ENCODE results near the gene HSPBAP1.

DNA sequence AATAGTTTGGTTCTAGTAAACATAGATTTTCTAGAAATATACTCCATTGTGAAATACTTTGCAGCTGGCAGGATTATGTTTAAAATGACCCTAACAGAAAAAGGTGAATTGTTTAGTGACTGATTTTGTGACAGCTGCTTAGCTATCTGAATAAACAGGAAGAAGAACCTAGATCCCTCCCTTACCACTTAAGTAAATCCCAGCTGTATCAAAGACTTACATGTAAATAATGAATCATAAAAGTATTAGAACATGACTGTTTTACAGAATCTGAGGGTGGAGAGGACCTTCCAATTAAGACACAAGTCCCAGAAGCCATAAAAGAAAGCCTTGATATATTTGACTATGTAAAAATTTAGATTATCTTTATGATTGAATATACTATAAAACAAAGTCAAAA is 17.1 kb upstream of the HSPBAP1 start:
- no peak for TF ChIP-seq ETV6 (IDR thresholded peaks at IDR 0.05; ENCODE audit: borderline replicate concordance in 1 of 2, low read depth in 2 of 2, low read length in 1 of 2)
- no peak for TF ChIP-seq ETV6 (CRISPR knock-in tag; IDR thresholded peaks at IDR 0.05; ENCODE audit: borderline replicate concordance)
- no peak for TF ChIP-seq FOXM1 (IDR thresholded peaks at IDR 0.05; ENCODE audit: low read depth)
- no peak for TF ChIP-seq FOXM1 (CRISPR knock-in tag; IDR thresholded peaks at IDR 0.05; ENCODE audit: low read depth)
- no peak for TF ChIP-seq SIX5 (IDR thresholded peaks at IDR 0.05; ENCODE audit: borderline replicate concordance in 1 of 2, insufficient read depth in 1 of 2, low read depth in 1 of 2, low read length in 2 of 2)
- TF ChIP-seq POLR2A (conservative IDR thresholded peaks at IDR 0.05), result no peak
- TF ChIP-seq SMARCA5 (IDR thresholded peaks at IDR 0.05), result no peak
- TF ChIP-seq, protein P1, sequence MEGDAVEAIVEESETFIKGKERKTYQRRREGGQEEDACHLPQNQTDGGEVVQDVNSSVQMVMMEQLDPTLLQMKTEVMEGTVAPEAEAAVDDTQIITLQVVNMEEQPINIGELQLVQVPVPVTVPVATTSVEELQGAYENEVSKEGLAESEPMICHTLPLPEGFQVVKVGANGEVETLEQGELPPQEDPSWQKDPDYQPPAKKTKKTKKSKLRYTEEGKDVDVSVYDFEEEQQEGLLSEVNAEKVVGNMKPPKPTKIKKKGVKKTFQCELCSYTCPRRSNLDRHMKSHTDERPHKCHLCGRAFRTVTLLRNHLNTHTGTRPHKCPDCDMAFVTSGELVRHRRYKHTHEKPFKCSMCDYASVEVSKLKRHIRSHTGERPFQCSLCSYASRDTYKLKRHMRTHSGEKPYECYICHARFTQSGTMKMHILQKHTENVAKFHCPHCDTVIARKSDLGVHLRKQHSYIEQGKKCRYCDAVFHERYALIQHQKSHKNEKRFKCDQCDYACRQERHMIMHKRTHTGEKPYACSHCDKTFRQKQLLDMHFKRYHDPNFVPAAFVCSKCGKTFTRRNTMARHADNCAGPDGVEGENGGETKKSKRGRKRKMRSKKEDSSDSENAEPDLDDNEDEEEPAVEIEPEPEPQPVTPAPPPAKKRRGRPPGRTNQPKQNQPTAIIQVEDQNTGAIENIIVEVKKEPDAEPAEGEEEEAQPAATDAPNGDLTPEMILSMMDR (IDR thresholded peaks at IDR 0.05 in 2 of 3, conservative IDR thresholded peaks at IDR 0.05 in 1 of 3; ENCODE audit: insufficient read depth in 2 of 3, low read depth in 1 of 3, low read length in 3 of 3), result no peak
- TF ChIP-seq ATF7 (IDR thresholded peaks at IDR 0.05), result no peak
